Epidermal melanocyte (primary cell): ENCODE measurements around the gene RUNDC3A.

Experiments used
- DNase-seq: peaks from one replicate; pipeline ENCODE4 v3.0.0; 2011; ENCODE audit warnings: low spot score; ENCODE audit not compliant: insufficient read length

RUNDC3A gene

GRCh38 chr17:44308320-44308818 is at the start of gene RUNDC3A:
TSS of gene RUNDC3A (plus strand) at chr17:44308601. CDS start at chr17:44308833, 232 bp downstream.
- peak; percentile 97 for DNase-seq

GRCh38 chr17:44258811-44259351 is 49.5 kb upstream of the RUNDC3A start:
- DNase-seq = no peak

- no peak for DNase-seq
Measured at GRCh38 chr17:44260296-44260695, 48.1 kb upstream of the RUNDC3A start.

DNA sequence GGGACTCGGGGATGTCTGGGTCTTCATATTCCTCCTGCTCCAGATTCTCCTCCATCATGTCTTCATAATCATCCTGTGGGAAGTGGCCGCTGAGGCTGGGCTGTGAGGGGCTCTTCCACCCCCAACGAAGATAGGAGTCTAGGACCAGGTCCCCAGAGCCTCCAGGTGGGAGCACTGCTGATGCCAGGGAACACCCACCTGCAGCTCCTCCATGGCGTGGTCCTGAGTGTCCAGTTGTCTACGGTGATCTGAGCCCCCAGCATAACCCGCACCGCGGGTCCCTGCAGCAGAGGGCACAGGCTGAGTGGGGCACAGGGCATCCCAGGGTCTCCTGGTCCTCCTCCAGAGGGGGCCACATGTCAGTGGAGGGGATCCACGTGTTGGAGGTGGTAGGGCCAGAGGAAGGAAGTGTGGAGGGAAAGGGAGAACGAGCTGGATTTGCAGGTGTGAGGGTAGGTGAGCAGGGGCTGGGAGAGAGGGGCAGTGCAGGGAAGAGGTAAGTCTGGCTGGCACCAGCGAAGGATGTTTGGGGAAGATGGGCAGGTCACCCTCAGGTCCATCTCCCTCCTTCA is 45.7 kb upstream of the RUNDC3A start:
- DNase-seq = peak; percentile 3

GRCh38 chr17:44263345-44263902 is 45.0 kb upstream of the RUNDC3A start:
- peak; percentile 10 for DNase-seq

DNA sequence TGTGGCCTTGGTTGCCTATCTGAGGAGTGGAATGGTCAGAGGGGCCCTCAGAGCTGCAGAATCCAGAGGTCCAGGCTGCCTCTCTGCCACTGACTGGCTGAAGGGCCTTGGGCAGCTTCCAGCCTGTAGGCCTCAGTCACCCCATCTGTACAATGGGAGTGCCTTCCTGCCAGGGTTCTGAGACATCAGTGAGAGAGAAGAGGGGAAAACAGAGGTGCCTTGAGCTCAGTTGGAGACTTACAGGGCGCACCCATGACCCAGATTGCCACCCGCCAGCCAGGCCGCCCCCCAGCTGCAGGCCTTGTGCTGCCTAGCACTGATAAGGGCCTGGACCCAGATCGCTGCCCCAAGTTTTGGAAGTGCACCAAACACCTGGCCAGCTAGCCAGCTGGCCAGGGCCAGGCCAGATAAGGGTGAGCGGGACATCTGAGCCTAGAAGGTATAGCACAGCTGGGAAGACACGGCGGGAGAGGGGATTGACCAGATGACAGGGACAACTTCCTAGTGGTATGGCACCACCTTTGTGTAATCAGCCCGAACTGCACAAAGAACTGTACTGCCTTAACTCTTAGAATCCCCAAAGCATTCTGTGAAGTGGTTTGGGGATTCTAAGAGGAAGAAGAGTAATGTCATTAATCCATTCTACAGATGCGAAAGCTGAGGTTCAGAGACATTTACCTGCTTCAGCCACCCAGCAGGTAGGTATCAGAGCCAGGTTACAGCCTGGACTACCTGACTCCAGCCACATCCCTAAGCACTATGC is 41.8 kb upstream of the RUNDC3A start:
- DNase-seq = peak; percentile 14

GRCh38 chr17:44267165-44267455 is 41.3 kb upstream of the RUNDC3A start:
- no peak for DNase-seq

- DNase-seq = peak; percentile 9
Measured at GRCh38 chr17:44267818-44268490, 40.4 kb upstream of the RUNDC3A start, which contains the start of gene SLC4A1. TSS of gene SLC4A1 (minus strand) at chr17:44268135. CDS start at chr17:44262866, 5,269 bp downstream.

DNA sequence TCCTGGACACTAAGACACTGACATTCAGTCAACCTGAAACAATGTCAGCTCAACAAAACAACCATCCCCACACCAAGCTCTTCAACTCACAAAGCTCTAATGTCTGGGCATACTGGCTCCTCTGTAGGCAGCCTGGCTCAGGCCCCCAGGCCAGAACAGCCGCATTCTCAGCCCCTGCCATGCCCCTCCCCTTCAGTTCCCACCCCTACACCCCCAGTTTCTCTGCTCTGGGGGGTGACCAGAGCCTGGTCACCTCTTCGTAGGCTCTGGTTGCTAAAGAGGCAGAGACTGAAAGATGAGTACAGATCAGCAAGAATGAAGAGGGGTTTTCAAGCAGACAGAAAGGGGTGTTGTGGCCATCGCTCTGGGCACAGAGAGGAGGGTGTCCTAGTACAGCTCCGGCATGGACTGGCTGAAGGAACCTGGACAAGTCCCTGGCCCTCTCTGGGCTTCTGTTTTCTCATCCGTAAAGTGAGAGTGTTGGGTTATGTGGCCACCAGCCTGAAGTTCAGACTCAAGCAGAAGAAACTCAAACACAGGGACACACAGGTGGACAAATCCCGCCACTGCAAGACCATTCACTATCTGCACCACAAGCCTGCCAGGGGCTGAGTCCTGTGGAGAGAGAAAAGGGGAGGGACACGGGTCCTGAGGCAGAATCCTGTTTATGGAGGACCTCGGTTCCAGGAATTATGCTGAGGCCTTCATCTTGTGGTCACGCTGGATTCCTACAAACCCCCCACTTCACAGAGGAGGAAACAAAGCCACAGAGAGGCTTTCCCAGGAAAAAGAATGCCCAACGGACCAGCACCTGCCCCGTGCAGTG is 39.5 kb upstream of the RUNDC3A start:
- DNase-seq = peak; percentile 7

- peak; percentile 15 for DNase-seq
Measured at GRCh38 chr17:44269535-44270240, 38.7 kb upstream of the RUNDC3A start.

- peak; percentile 5 for DNase-seq
Measured at GRCh38 chr17:44272321-44272951, 36.0 kb upstream of the RUNDC3A start.

- DNase-seq = peak; percentile 9
Measured at GRCh38 chr17:44272954-44273353, 35.4 kb upstream of the RUNDC3A start.

DNA sequence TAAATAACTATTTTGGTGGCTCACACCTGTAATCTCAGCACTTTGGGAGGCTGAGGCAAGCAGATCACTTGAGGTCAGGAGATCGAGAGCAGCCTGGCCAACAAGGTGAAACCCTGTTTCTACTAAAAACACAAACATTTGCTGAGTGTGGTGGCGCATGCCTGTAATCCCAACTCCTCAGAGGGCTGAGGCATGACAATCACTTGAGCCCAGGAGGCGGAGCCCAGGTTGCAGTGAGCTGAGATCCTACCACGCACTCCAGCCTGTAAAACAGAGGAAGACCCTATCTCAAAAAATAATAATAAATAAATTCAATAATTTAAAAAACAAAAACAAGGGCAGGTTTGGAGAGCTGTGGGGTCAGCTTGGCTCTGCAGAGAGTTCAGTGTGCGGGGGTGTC is 34.8 kb upstream of the RUNDC3A start:
- no peak for DNase-seq

DNA sequence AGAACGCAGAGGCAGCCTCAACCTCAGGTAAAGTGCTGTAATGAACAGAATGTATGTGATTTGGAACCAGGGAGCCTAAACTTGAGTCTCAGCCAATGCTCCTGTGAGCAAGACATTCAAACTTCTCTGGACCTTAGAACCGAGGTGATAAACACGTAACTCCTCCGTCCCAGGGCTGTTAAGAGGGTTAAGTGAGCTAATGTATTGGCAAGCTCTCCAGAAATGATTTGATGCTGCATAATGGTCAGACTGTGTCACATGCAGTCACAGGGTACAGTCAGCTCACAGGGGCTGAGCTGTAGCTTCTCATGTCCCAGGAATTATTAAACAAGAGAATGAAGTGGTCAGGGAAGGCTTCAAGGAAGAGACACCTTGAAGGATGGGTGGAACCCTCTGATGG is 30.4 kb upstream of the RUNDC3A start:
- DNase-seq = peak; percentile 4

- DNase-seq = no peak
Measured at GRCh38 chr17:44279346-44279665, 29.1 kb upstream of the RUNDC3A start.

DNA sequence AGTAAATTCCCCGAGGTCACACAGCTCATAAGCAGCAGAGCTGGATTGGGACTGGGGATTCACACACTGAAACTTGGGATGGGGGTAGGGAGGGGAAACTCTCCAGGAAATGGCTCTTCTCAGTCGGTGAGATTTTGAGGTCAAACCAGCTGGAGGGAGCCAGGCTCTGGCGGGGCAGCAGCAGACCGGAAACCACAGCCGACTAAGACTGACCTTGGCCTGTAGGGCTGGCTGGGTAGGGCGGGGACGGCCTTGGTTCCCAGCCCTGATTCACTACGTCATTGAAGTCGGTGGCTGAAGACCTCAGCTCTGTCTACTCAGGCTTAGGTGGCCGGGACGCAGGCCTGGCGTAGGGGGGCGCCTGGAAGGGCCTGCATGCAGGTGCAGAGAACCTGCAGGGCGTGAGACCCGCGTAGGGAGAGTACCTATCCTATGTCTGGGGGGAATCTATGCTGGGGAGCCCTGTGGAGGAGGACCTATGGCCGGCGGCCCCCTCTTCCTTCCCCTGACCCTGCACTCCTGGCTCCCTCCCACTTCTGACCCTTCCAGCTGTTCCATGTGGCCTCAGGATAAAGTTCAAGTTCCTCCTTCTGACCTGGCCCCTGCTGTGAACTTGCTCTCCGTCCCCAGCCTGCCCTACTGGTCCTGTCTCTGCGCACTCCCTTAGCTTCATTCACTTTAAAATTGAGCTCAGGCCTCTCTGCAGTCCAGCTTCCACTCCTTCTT is 28.6 kb upstream of the RUNDC3A start:
- peak; percentile 28 for DNase-seq

DNA sequence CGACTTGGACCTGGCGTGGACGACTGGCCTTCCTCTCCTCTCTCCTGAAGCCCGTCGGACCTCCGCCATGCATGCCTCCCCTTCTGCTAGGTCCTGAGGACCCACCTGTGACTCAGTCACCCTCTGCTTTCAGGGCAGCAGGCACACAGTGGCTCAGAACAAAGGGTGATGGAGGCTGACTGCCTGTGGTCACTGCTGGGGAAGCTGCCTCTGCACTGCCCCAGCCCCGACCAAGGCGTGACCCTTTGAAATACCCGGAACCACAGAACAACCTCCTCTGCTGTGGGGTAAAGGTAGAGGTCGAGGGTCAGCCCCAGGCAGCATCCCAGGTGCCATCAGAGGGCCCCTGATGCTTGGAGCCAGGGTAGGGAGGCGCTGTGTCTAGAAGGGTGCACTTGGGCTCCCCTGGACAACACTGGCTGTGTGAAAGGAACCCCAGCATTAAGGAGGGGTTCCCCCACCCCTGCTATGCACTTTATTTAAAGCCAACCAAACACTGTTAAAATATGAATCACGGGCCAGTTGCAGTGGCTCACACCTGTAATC is 27.9 kb upstream of the RUNDC3A start:
- DNase-seq = no peak

DNA sequence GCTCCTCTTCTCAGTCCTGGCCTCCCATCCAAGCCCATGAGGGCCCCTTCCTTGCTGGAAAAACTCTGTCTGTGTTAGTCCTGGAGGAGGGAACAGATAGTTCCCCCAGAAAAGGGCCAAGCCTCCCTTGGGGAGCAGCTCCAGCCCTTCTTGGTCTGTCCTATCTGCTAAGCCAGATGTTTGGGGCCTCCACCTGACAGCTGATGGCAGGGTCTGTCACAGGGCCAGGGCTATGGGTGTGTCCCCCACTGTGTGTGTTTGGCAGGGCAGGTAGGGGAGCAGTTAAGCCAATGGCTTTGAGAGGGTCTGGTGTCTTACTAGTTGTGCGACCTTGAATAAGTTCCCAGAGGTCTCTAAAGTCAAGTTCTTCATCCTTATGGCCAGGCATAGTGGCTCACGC is 26.8 kb upstream of the RUNDC3A start:
- no peak for DNase-seq

DNA sequence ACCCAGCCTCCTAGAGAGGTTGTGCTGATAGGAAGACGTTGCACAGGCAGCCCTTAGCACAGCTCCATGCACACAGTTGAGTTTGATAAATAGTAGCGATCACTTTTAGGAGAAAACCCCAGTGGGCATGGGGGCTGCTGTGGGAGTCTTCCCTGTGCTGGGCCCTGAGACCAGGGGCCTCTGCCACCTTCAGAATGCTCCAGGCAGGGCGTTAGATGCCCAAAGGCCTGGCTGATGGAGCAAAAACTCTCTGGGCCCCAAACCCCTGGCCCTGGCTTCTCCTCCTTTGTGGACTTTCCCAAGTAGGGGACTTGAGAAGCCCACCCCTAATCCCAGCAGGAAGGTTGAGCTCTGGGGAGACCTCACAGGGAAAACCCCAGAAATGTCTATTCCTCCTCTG is 26.1 kb upstream of the RUNDC3A start:
- no peak for DNase-seq
